ENCODE results near the gene ZCCHC24.

DNA sequence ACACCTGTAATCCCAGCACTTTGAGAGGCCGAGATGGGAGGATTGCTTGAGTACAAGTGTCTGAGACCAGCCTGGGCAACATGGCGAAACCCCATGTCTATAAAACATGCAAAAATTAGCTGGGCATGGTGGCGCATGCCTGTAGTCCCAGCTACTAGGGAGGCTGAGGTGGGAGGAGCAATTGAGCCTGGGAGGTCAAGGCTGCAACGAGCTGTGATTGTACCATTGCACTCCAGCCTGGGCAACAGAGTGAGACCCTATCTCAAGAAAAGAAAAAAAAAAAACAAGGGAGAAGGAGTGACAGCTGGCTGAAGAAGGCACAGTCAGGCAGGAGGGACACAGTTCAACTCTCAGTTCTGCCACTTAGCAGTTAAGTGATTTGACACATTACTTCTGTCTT is 26.4 kb upstream of the ZCCHC24 start:
- no peak for TF ChIP-seq POLR2A (IDR thresholded peaks at IDR 0.05; ENCODE audit: low read depth, low read length)
- no peak for TF ChIP-seq EZH2 (IDR thresholded peaks at IDR 0.05; ENCODE audit: borderline replicate concordance, low read depth, low read length, severe bottlenecking)
- TF ChIP-seq, protein P1, sequence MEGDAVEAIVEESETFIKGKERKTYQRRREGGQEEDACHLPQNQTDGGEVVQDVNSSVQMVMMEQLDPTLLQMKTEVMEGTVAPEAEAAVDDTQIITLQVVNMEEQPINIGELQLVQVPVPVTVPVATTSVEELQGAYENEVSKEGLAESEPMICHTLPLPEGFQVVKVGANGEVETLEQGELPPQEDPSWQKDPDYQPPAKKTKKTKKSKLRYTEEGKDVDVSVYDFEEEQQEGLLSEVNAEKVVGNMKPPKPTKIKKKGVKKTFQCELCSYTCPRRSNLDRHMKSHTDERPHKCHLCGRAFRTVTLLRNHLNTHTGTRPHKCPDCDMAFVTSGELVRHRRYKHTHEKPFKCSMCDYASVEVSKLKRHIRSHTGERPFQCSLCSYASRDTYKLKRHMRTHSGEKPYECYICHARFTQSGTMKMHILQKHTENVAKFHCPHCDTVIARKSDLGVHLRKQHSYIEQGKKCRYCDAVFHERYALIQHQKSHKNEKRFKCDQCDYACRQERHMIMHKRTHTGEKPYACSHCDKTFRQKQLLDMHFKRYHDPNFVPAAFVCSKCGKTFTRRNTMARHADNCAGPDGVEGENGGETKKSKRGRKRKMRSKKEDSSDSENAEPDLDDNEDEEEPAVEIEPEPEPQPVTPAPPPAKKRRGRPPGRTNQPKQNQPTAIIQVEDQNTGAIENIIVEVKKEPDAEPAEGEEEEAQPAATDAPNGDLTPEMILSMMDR (IDR thresholded peaks at IDR 0.05; ENCODE audit: extremely low read depth in 1 of 2, insufficient read depth in 1 of 2, low read depth in 1 of 2, low read length in 2 of 2), result no peak
- TF ChIP-seq, protein P2, sequence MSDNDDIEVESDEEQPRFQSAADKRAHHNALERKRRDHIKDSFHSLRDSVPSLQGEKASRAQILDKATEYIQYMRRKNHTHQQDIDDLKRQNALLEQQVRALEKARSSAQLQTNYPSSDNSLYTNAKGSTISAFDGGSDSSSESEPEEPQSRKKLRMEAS (IDR thresholded peaks at IDR 0.05; ENCODE audit: insufficient read depth, insufficient read length), result no peak
- no peak for TF ChIP-seq POLR2AphosphoS5 (IDR thresholded peaks at IDR 0.05; ENCODE audit: insufficient read depth, low read depth, low read length)
- no peak for TF ChIP-seq MYC (IDR thresholded peaks at IDR 0.05; ENCODE audit: low read depth, low read length)
- no peak for TF ChIP-seq FOS (IDR thresholded peaks at IDR 0.05; ENCODE audit: borderline replicate concordance, insufficient read depth, low read length)
- no peak for TF ChIP-seq JUN (IDR thresholded peaks at IDR 0.05; ENCODE audit: borderline replicate concordance, insufficient read depth, insufficient read length, low read depth)
- TF ChIP-seq GATA2 (IDR thresholded peaks at IDR 0.05; ENCODE audit: insufficient read depth, insufficient read length, low read depth, low read length), result no peak

All from endothelial cell of umbilical vein (primary cell).